Thymus (tissue), 11 donors: ENCODE data around the gene EXOC4. TPM values are rescaled to one million over a fixed set of nuclear protein-coding genes. Genes with fewer than 3 reads are reported as not detected.

Source experiments
- DNase-seq, 9 donors: peaks; one replicate each; pipeline ENCODE4 v3.0.0-alpha.2; 2013; ENCODE audit warnings: low spot score in 9 of 9, low read depth in 6 of 9, missing footprints in 1 of 9
- H3K27ac ChIP-seq, 2 donors: one replicate each; pipeline ENCODE4 v1.5.1; 2013; ENCODE audit warnings: control low read depth in 1 of 2, low read depth in 1 of 2, low read length in 1 of 2, mild to moderate bottlenecking in 1 of 2, moderate library complexity in 1 of 2
- H3K27me3 ChIP-seq, 2 donors: one replicate each; pipeline ENCODE4 v1.5.1; 2013; ENCODE audit warnings: low read length in 1 of 2; ENCODE audit not compliant: control insufficient read depth in 2 of 2, insufficient read depth in 1 of 2
- H3K36me3 ChIP-seq, 2 donors: one replicate each; pipeline ENCODE4 v1.5.1; 2013; ENCODE audit warnings: low read length in 1 of 2, mild to moderate bottlenecking in 1 of 2, moderate library complexity in 1 of 2; ENCODE audit not compliant: control insufficient read depth in 2 of 2, insufficient read depth in 2 of 2
- H3K4me1 ChIP-seq, 2 donors: one replicate each; pipeline ENCODE4 v1.5.1; 2013; ENCODE audit warnings: low read length in 2 of 2; ENCODE audit not compliant: control insufficient read depth in 2 of 2, insufficient read depth in 2 of 2
- H3K4me3 ChIP-seq, 2 donors: one replicate each; pipeline ENCODE4 v1.5.1; 2013; ENCODE audit warnings: low read length in 2 of 2, control low read depth in 1 of 2, mild to moderate bottlenecking in 1 of 2
- H3K9me3 ChIP-seq, 2 donors: one replicate each; pipeline ENCODE4 v1.5.1; 2013; ENCODE audit warnings: low read length in 1 of 2, mild to moderate bottlenecking in 1 of 2; ENCODE audit not compliant: control insufficient read depth in 2 of 2, insufficient read depth in 1 of 2
- WGBS: extraction: QIAGEN DNeasy Blood & Tissue Kit; methylation state at CpG from one replicate; pipeline ENCODE4 v1.1.7; 2013; 5-methylcytosine and 5-hydroxymethylcytosine counted together
- polyA plus RNA-seq: library from polyadenylated mRNA; stranded (reverse); fragments of 200-250 nt; gene quantifications from one replicate; pipeline ENCODE4 v1.2.3, GENCODE V29; 2013
- total RNA-seq: library from RNA; stranded (reverse); fragments of 120-200 nt; gene quantifications from one replicate; pipeline ENCODE4 v1.2.4, GENCODE V29; 2013
- donor health status: healthy.

EXOC4 gene
- total and polyA plus RNA-seq, 2 donors = 25.5 to 51.2 TPM

DNA sequence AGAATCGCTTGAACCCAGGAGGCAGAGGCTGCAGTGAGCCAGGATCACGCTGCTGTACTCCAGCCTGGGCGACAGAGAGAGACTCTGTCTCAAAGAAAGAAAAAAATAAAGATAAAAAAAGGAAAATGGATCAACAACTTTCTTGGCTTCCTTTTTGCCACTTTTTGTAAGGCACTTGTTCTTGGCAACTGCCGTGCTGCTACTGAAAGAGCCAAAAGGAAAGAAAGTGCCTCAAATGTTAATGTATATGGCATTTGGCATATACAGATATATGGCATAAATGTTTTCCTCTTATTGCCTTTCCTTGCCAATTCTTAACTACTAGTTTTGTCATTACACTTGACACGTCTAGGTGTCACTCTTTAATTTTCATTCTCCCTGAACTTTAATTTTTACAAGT, 480.5 kb downstream of the EXOC4 start:
- Histone ChIP-seq H3K4me3 (no peak overlapping the region), H3K36me3 (no peaks in the 10 kb centered on the region), H3K4me1 (peaks cover 0 to 3% of the 10 kb centered on the region in 2 donors), H3K27ac (no peak overlapping the region), H3K9me3 (no peaks in the 10 kb centered on the region), H3K27me3 (no peaks in the 10 kb centered on the region)
- 97% methylated on average over 5 of the region's 5 CpGs for WGBS
- DNase-seq = no peak

DNA sequence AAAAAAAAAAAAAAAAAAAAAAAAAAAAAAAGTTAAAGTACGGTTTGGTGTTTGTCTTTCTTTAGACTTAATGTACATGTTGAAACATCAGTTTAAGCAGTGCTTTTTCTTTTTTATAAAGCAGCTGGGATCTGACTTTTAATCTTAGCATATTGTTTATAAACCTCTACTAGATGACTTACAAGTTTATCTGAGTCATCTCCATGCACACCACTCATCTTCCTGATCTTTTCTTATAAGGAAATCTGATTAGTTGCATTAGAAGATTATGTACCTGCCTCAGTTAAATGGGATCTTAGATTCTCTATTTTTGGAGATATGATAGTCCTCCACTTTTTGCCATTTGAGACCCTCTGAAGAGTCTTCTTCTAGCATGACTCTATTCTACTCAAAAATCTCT, 482.3 kb downstream of the EXOC4 start:
- Histone ChIP-seq H3K27me3 (no peaks in the 10 kb centered on the region), H3K4me1 (peaks cover 0 to 3% of the 10 kb centered on the region in 2 donors), H3K4me3 (no peak overlapping the region), H3K36me3 (no peaks in the 10 kb centered on the region), H3K27ac (no peak overlapping the region), H3K9me3 (no peaks in the 10 kb centered on the region)
- 67% methylated on average over 1 of the region's 1 CpG for WGBS
- DNase-seq = no peak

DNA sequence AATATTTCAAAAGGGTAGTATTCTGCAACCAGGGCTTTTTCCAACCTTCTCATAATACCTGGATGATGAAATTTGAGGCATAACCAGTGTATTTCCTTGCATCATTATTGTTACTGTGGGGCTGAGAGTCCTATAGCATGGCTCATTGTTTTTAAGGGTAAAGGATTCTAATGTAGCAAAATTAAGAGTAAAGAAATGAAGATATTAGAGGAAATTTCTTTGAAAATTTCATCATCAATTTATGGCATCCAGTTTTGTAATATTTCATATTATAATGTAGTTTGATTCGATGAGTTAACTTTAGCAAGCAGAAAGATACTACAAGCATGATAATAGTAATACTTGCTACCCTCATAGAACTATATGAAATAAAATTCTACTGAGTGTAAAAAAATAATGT, 486.9 kb downstream of the EXOC4 start:
- no peaks in the 10 kb centered on the region for H3K36me3 ChIP-seq
- no peaks in the 10 kb centered on the region for H3K9me3 ChIP-seq
- H3K27ac ChIP-seq = no peak overlapping the region
- no peak overlapping the region for H3K4me3 ChIP-seq
- WGBS = 97% methylated on average over 1 of the region's 1 CpG
- no peaks in the 10 kb centered on the region for H3K27me3 ChIP-seq
- no peak for DNase-seq
- H3K4me1 ChIP-seq = peaks cover 0 to 11% of the 10 kb centered on the region in 2 donors

DNA sequence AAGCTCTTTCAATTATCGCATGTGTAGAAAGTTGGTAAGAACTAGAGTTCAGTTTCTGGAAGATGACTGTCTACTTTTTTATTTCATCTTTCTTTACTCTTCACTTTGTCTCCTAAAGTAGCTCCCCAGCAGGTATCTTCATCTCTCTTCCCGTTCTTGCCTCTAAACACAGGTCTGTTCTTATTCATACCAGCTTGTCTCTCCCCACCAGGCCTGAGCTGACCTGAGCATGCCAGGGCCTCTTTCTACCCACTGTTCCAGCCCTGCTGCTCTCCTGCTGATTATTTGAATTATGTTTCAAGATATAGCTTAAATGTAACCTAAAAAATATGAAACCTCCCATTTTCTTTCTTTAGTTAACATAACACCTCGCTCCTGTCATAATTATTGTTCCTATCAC, 488.2 kb downstream of the EXOC4 start:
- peak overlapping the region; percentile 38 to 64 for H3K27ac ChIP-seq
- 94% methylated on average over 3 of the region's 3 CpGs for WGBS
- no peak for DNase-seq
- H3K4me3 ChIP-seq = no peak overlapping the region
- H3K9me3 ChIP-seq = no peaks in the 10 kb centered on the region
- H3K27me3 ChIP-seq = no peaks in the 10 kb centered on the region
- peaks cover 0 to 11% of the 10 kb centered on the region in 2 donors for H3K4me1 ChIP-seq
- no peaks in the 10 kb centered on the region for H3K36me3 ChIP-seq

DNA sequence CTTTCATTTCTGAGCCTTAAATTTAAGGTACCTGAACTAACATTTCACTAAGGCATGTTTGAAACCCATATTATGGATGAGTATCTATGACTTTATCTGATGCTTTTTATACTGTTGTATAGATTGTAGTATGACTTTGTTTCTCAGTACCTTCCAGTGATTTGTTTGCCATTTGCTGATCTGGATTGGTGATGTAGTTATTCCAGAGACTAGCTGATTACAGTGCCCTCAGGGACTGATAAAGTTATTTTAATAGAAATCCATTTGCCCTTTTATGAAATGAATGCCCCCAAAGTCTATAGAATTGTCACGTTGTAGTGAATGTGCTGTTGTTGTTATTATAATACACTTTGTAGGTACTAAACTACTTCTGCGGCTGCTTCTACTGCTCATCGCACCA, 488.8 kb downstream of the EXOC4 start:
- Histone ChIP-seq H3K4me3 (no peak overlapping the region), H3K9me3 (no peaks in the 10 kb centered on the region), H3K4me1 (peaks cover 0 to 11% of the 10 kb centered on the region in 2 donors), H3K27me3 (no peaks in the 10 kb centered on the region), H3K36me3 (no peaks in the 10 kb centered on the region), H3K27ac (no peak overlapping the region)
- no peak for DNase-seq
- WGBS = 98% methylated on average over 3 of the region's 3 CpGs

DNA sequence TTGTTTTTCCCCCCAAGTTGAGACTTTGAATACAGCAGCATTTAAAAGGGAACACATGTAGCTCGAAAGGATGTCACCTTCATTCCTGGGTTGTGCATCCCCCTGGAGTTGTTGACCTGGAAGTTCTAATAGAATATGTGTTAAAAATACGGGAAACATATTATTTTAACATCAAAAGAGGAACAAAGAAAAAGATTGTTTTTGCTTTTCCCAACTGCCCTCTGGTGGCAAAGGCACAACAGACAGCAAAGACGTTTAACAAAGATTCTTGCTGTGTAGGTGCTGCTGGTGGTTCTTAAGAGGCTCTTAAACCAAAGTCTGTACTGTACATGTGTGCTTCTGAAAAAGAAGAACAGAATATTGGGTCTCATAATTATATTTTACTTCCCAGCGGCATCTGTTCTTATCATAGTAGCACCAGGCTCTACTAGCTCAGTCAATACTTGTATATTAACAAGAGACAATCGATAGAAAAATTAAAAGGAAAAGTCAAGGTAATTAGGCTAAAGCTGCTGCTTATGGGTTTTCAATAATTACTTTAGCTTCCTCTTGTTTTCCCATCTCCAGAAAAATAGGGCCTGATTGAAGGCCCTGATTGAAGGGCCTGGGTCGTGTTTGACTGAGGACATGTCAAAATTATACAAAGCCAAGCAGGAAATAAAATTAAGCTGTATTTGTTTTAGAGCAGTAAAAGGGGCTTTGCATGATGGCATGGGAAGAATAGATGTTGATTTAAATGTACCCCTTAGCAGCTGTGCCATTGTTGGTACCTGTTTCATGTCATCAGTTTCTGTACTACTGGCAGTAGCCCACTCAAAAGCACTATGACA, 490.0 kb downstream of the EXOC4 start:
- Histone ChIP-seq H3K9me3 (no peaks in the 10 kb centered on the region), H3K4me3 (no peak overlapping the region), H3K4me1 (peaks cover 0 to 9% of the 10 kb centered on the region in 2 donors), H3K27ac (no peak overlapping the region), H3K36me3 (no peaks in the 10 kb centered on the region), H3K27me3 (no peaks in the 10 kb centered on the region)
- WGBS = 67% methylated on average over 6 of the region's 6 CpGs
- DNase-seq = peak in 7 of 9 donors; percentile 13 to 68 (median 21)

DNA sequence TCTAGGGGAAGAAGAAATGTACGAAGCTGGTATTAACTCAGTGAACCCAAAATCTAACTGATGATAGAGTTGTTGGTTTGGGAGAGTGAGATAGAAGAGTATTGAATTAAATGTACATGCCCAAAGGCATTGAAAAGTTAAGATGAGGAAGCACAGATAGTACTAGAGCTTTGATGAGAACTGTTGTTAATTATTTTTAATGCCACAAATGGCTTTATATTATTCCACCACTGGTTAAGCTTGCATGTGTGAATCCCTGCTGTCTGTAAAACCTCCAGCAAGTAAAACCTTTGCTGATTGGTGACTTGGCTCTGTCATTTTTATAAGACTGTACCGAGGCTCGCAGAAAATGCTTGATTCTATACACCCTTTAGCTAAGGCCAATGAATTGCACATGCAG, 491.6 kb downstream of the EXOC4 start:
- Histone ChIP-seq H3K4me3 (no peak overlapping the region), H3K27me3 (no peaks in the 10 kb centered on the region), H3K4me1 (peaks cover 0 to 7% of the 10 kb centered on the region in 2 donors), H3K36me3 (no peaks in the 10 kb centered on the region), H3K9me3 (no peaks in the 10 kb centered on the region), H3K27ac (no peak overlapping the region)
- DNase-seq = no peak
- 97% methylated on average over 3 of the region's 3 CpGs for WGBS

DNA sequence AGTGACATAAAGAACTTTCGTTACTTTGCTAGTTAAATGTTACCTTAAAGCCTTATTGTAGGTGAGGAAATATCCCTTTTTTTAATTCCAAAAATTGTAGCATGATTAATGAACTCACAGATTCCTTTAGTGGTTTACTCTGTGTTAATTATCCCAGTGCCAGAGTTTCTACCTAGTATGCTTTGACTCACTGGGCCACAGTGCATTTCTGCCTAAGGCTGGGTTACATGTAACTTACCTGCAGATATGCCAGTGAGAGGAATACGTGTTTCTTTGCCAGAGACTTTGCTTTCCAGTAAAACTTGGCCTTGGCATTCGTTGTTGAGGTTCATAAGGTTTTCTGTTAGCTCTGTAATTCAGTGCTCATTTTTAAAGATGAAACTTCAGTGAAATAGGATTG, 493.4 kb downstream of the EXOC4 start:
- Histone ChIP-seq H3K4me3 (no peak overlapping the region), H3K27me3 (no peaks in the 10 kb centered on the region), H3K9me3 (no peaks in the 10 kb centered on the region), H3K4me1 (peaks cover 0 to 4% of the 10 kb centered on the region in 2 donors), H3K36me3 (no peaks in the 10 kb centered on the region), H3K27ac (no peak overlapping the region)
- DNase-seq = no peak
- WGBS = 96% methylated on average over 3 of the region's 3 CpGs

DNA sequence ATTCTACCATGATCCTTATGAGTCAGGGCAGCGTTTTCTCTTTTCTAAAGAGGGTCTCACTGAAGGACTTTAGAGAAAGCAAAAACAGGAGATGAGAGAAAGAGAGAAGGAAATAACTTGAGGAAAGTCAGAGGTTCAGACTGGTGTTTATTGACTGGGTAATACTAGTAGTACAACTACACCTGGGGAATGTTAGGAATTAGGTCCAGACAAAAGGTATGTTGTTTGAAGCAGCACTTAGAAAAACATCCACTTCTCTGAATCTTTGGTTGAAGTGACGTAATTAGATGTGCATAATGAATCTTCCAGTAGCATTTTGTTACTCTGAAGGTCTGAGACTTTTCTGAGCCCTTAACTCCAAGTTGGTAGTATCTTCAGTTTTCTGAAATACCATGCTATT, 494.0 kb downstream of the EXOC4 start:
- H3K4me3 ChIP-seq = no peak overlapping the region
- 47% methylated on average over 2 of the region's 2 CpGs for WGBS
- no peaks in the 10 kb centered on the region for H3K36me3 ChIP-seq
- no peak overlapping the region for H3K27ac ChIP-seq
- no peak for DNase-seq
- no peaks in the 10 kb centered on the region for H3K27me3 ChIP-seq
- no peaks in the 10 kb centered on the region for H3K9me3 ChIP-seq
- H3K4me1 ChIP-seq = peaks cover 0 to 4% of the 10 kb centered on the region in 2 donors
